H9 (cell line): ENCODE results near the gene RGS6. TPM values are rescaled to one million over a fixed set of nuclear protein-coding genes. Genes with fewer than 3 reads are reported as not detected.

Experiments used
- DNase-seq: peaks from one replicate; pipeline ENCODE4 v3.0.0-alpha.2; 2017
- H2AFZ ChIP-seq: one replicate; pipeline ENCODE4 v1.6.1; 2013; ENCODE audit warnings: mild to moderate bottlenecking, low read length, control low read depth, moderate library complexity
- H2AK5ac ChIP-seq: 2 replicates; pipeline ENCODE4 v1.6.1; 2013; ENCODE audit warnings: low read length, control low read depth, mixed read lengths; ENCODE audit not compliant: insufficient read length
- H2BK120ac ChIP-seq: one replicate; pipeline ENCODE4 v1.6.1; 2013; ENCODE audit warnings: low read depth, mild to moderate bottlenecking, low read length, control low read depth, inconsistent platforms; ENCODE audit not compliant: poor library complexity, severe bottlenecking
- H2BK12ac ChIP-seq: 2 replicates; pipeline ENCODE4 v1.6.1; 2013; ENCODE audit warnings: low read length, control low read depth, mixed read lengths, low read depth; ENCODE audit not compliant: insufficient read length
- H2BK15ac ChIP-seq: 2 replicates; pipeline ENCODE4 v1.6.1; 2013; ENCODE audit warnings: low read depth, low read length, control low read depth
- H2BK20ac ChIP-seq: one replicate; pipeline ENCODE4 v1.6.1; 2013; ENCODE audit warnings: low read depth, mild to moderate bottlenecking, low read length, control low read depth, inconsistent platforms; ENCODE audit not compliant: poor library complexity, severe bottlenecking
- H2BK5ac ChIP-seq: 2 replicates; pipeline ENCODE4 v1.6.1; 2013; ENCODE audit warnings: low read length, control low read depth, mixed read lengths; ENCODE audit not compliant: insufficient read length
- H3K14ac ChIP-seq: 2 replicates; pipeline ENCODE4 v1.6.1; 2013; ENCODE audit warnings: low read length, control low read depth; ENCODE audit not compliant: insufficient read depth
- H3K18ac ChIP-seq: 2 replicates; pipeline ENCODE4 v1.6.1; 2013; ENCODE audit warnings: low read depth, mild to moderate bottlenecking, mixed read lengths, low read length, control low read depth; ENCODE audit not compliant: insufficient read length
- H3K23ac ChIP-seq: 2 replicates; pipeline ENCODE4 v1.6.1; 2013; ENCODE audit warnings: low read length, control low read depth, mixed read lengths, low read depth; ENCODE audit not compliant: insufficient read length
- H3K23me2 ChIP-seq: 2 replicates; pipeline ENCODE4 v1.6.1; 2013; ENCODE audit warnings: low read depth, mild to moderate bottlenecking, mixed read lengths, low read length, control low read depth; ENCODE audit not compliant: insufficient read length, poor library complexity, severe bottlenecking
- H3K27ac ChIP-seq: 2 replicates; pipeline ENCODE4 v1.5.1; 2013; ENCODE audit warnings: low read length, control low read depth, mixed read lengths, low read depth; ENCODE audit not compliant: insufficient read length
- H3K27me3 ChIP-seq: 2 replicates; pipeline ENCODE4 v1.6.1; 2013; ENCODE audit warnings: low read length, control low read depth, inconsistent platforms; ENCODE audit not compliant: insufficient read depth
- H3K4ac ChIP-seq: 2 replicates; pipeline ENCODE4 v1.6.1; 2013; ENCODE audit warnings: low read depth, mild to moderate bottlenecking, control low read depth, inconsistent platforms, low read length, moderate library complexity
- H3K4me1 ChIP-seq: 2 replicates; pipeline ENCODE4 v1.6.1; 2013; ENCODE audit warnings: low read length, control low read depth, inconsistent platforms; ENCODE audit not compliant: insufficient read depth
- H3K4me2 ChIP-seq: 2 replicates; pipeline ENCODE4 v1.6.1; 2013; ENCODE audit warnings: low read length, control low read depth, mixed read lengths; ENCODE audit not compliant: insufficient read length, insufficient read depth
- H3K56ac ChIP-seq: 2 replicates; pipeline ENCODE4 v1.6.1; 2013; ENCODE audit warnings: low read depth, mild to moderate bottlenecking, mixed read lengths, low read length, control low read depth; ENCODE audit not compliant: insufficient read length
- H3K79me1 ChIP-seq: 2 replicates; pipeline ENCODE4 v1.6.1; 2013; ENCODE audit warnings: low read depth, mild to moderate bottlenecking, moderate library complexity, low read length, control low read depth, inconsistent platforms; ENCODE audit not compliant: insufficient read depth, poor library complexity, severe bottlenecking
- H3K79me2 ChIP-seq: 2 replicates; pipeline ENCODE4 v1.6.1; 2013; ENCODE audit warnings: low read length, control low read depth, inconsistent platforms; ENCODE audit not compliant: insufficient read depth
- H3K9ac ChIP-seq: 2 replicates; pipeline ENCODE4 v1.6.1; 2013; ENCODE audit warnings: low read length, control low read depth, mixed read lengths; ENCODE audit not compliant: insufficient read length; ENCODE audit errors: extremely low read depth
- H3K9me3 ChIP-seq: one replicate; pipeline ENCODE4 v1.6.1; 2013; ENCODE audit warnings: low read depth, low read length, inconsistent platforms; ENCODE audit not compliant: control insufficient read depth
- H3T11ph ChIP-seq: one replicate; pipeline ENCODE4 v1.6.1; 2013; ENCODE audit warnings: mild to moderate bottlenecking, low read length, control low read depth, inconsistent platforms
- H4K20me1 ChIP-seq: one replicate; pipeline ENCODE4 v1.6.1; 2013; ENCODE audit not compliant: control insufficient read depth, insufficient read length, insufficient read depth
- H4K5ac ChIP-seq: 2 replicates; pipeline ENCODE4 v1.6.1; 2013; ENCODE audit warnings: low read depth, mild to moderate bottlenecking, mixed read lengths, low read length, control low read depth; ENCODE audit not compliant: insufficient read length
- H4K8ac ChIP-seq: replicated peaks from 2 replicates; pipeline ENCODE4 v1.6.1; 2013; ENCODE audit warnings: low read length, control low read depth, mixed read lengths, low read depth; ENCODE audit not compliant: insufficient read length
- H4K91ac ChIP-seq: 2 replicates; pipeline ENCODE4 v1.6.1; 2013; ENCODE audit warnings: low read depth, mild to moderate bottlenecking, moderate library complexity, mixed read lengths, low read length, control low read depth; ENCODE audit not compliant: insufficient read length
- H3K27ac Mint-ChIP-seq, 3 experiments: 2 replicates in 2 of 3; 3 replicates in 1 of 3; pipeline ENCODE4 v1.8.0; 2020 to 2021; ENCODE audit warnings: mixed read lengths in 3 of 3, mild to moderate bottlenecking in 1 of 3, moderate library complexity in 1 of 3
- H3K27me3 Mint-ChIP-seq: 2 replicates; pipeline ENCODE4 v1.8.0; 2021; ENCODE audit warnings: low read depth, mild to moderate bottlenecking, moderate library complexity, mixed read lengths
- H3K36me3 Mint-ChIP-seq, 3 experiments: 2 replicates in 2 of 3; 3 replicates in 1 of 3; pipeline ENCODE4 v1.8.0; 2020 to 2021; ENCODE audit warnings: low read depth in 3 of 3, mixed read lengths in 3 of 3; ENCODE audit not compliant: insufficient read depth in 1 of 3
- H3K4me1 Mint-ChIP-seq, 2 experiments: 2 replicates each; pipeline ENCODE4 v1.8.0; 2020; ENCODE audit warnings: mixed read lengths in 2 of 2
- H3K4me3 Mint-ChIP-seq, 2 experiments: 2 replicates in 1 of 2; 3 replicates in 1 of 2; pipeline ENCODE4 v1.8.0; 2020 to 2021; ENCODE audit warnings: mild to moderate bottlenecking in 2 of 2, mixed read lengths in 2 of 2, moderate library complexity in 1 of 2
- H3K9me3 Mint-ChIP-seq, 2 experiments: 2 replicates in 1 of 2; 3 replicates in 1 of 2; pipeline ENCODE4 v1.8.0; 2020; ENCODE audit warnings: mild to moderate bottlenecking in 2 of 2, mixed read lengths in 2 of 2, moderate library complexity in 1 of 2
- CTCF ChIP-seq: fragments of 200-600 bp; sonication (generic); conservative IDR thresholded peaks from 3 replicates; pipeline ENCODE4 v1.8.0; 2021; ENCODE audit warnings: antibody characterized with exemption, mild to moderate bottlenecking
- WGBS: extraction: QIAGEN DNeasy Blood & Tissue Kit; methylation state at CpG from one replicate; pipeline ENCODE4 v1.1.7; 2013; ENCODE audit warnings: missing lambda C conversion rate, low lambda C conversion rate, mixed read lengths; ENCODE audit not compliant: insufficient read length; ENCODE audit errors: extremely low coverage; 5-methylcytosine and 5-hydroxymethylcytosine counted together
- total RNA-seq: library from RNA; stranded (reverse); gene quantifications from 2 replicates; pipeline ENCODE4 v1.2.1, GENCODE V29; 2021

RGS6 gene
- total RNA-seq, 1 experiment from 2014 or later = 3.0 TPM

- Mint-ChIP-seq H3K27me3 (no peaks in the 10 kb centered on the region), H3K36me3 (peaks cover 3 to 9% (median 4%) of the 10 kb centered on the region in 3 experiments; a peak in 4 of 7 replicates), H3K9me3 (peaks cover 0 to 15% of the 10 kb centered on the region in 2 experiments; a peak in 4 of 5 replicates), H3K4me3 (no peak overlapping the region), H3K4me1 (peaks cover 0 to 11% of the 10 kb centered on the region in 2 experiments; a peak in 3 of 4 replicates), H3K27ac (no peak overlapping the region)
- TF ChIP-seq CTCF = no peak
- H2AFZ ChIP-seq = no peak overlapping the region
- H2AK5ac ChIP-seq = no peak overlapping the region
- H3K23me2 ChIP-seq = no peaks in the 10 kb centered on the region
- H3K4me1 ChIP-seq = peaks cover 5% of the 10 kb centered on the region
- no peak overlapping the region for H3K4me2 ChIP-seq
- H2BK15ac ChIP-seq = no peak overlapping the region
- no peak overlapping the region for H3K56ac ChIP-seq
- H3K9ac ChIP-seq = no peak overlapping the region
- H3K27me3 ChIP-seq = no peaks in the 10 kb centered on the region
- H3K14ac ChIP-seq = no peak overlapping the region
- no peak overlapping the region for H3T11ph ChIP-seq
- no peak overlapping the region for H4K91ac ChIP-seq
- no peak overlapping the region for H2BK20ac ChIP-seq
- no peaks in the 10 kb centered on the region for H4K20me1 ChIP-seq
- H3K9me3 ChIP-seq = no peaks in the 10 kb centered on the region
- H3K18ac ChIP-seq = no peak overlapping the region
- no peak overlapping the region for H3K27ac ChIP-seq
- no peaks in the 10 kb centered on the region for H3K79me2 ChIP-seq
- no peak overlapping the region for H2BK120ac ChIP-seq
- no peak overlapping the region for H4K8ac ChIP-seq
- no peak for DNase-seq
- no peak overlapping the region for H2BK12ac ChIP-seq
- no peak overlapping the region for H4K5ac ChIP-seq
- WGBS = no CpG with 5 or more reads among the region's 1 CpG
- no peak overlapping the region for H2BK5ac ChIP-seq
- H3K79me1 ChIP-seq = no peaks in the 10 kb centered on the region
- H3K4ac ChIP-seq = no peak overlapping the region
- no peak overlapping the region for H3K23ac ChIP-seq
Measured at GRCh38 chr14:72275242-72275641, 343.0 kb downstream of the RGS6 start.
